Left lung (tissue), 10 donors: ENCODE data around the gene CYTH4. TPM values are rescaled to one million over a fixed set of nuclear protein-coding genes. Genes with fewer than 3 reads are reported as not detected.

Experiments
- ATAC-seq: fragments of 200-7000 bp; cut with Tn5 transposase; one replicate; pipeline ENCODE4 v1.9.1; 2020; ENCODE audit warnings: moderate library complexity
- DNase-seq, 4 donors: peaks; one replicate each; pipeline ENCODE4 v3.0.0-alpha.2; 2013 to 2020
- H3K27ac ChIP-seq, 2 donors: fragments of 200-600 bp; sonication (generic) in 1 of 2; one replicate each; pipeline versions ENCODE4 v1.5.0 to v1.8.0; 2020 to 2021
- H3K27me3 ChIP-seq, 2 donors: fragments of 200-600 bp; sonication (generic) in 1 of 2; one replicate each; pipeline versions ENCODE4 v1.5.0 to v1.8.0; 2020 to 2021
- H3K36me3 ChIP-seq, 2 donors: fragments of 200-600 bp; sonication (generic) in 1 of 2; one replicate each; pipeline versions ENCODE4 v1.5.0 to v1.8.0; 2020 to 2021
- H3K4me1 ChIP-seq, 2 donors: fragments of 200-600 bp; one replicate each; pipeline ENCODE4 v1.8.0; 2021
- H3K4me3 ChIP-seq, 2 donors: fragments of 200-600 bp; sonication (generic) in 1 of 2; one replicate each; pipeline versions ENCODE4 v1.5.0 to v1.8.0; 2020 to 2021; ENCODE audit warnings: mild to moderate bottlenecking in 1 of 2
- H3K9me3 ChIP-seq, 2 donors: fragments of 200-600 bp; sonication (generic) in 1 of 2; one replicate each; pipeline versions ENCODE4 v1.5.0 to v1.8.0; 2020 to 2021
- intact Hi-C, 2 donors: fragments of 100-400 bp; cut with DNase I; formaldehyde crosslinking; loops; one replicate each; pipeline versions ENCODE4 v1.11.2 to v1.14.2; 2022
- polyA plus RNA-seq, 6 donors: library from polyadenylated mRNA; unstranded; fragments of 120-200 nt; gene quantifications; one replicate each; pipeline ENCODE4 v1.2.1, GENCODE V29; 2013; ENCODE audit not compliant: insufficient read length in 6 of 6
- total RNA-seq, 2 donors: library from RNA; stranded (reverse); fragmentation: NEBNext Ultra II Directional; extraction: Animal tissue kit (Norgen Biotek cat#: 25700); gene quantifications; one replicate each; pipeline ENCODE4 v1.2.1, GENCODE V29; 2021
- TF ChIP-seq, protein P1 (sequence below), 2 donors: fragments of 200-600 bp; sonication (generic) in 1 of 2; IDR thresholded peaks; one replicate each; pipeline versions ENCODE4 v1.5.0 to v1.8.0; 2021; ENCODE audit warnings: antibody characterized with exemption in 2 of 2
- donor health status: DM: no; HTN: yes; CAD: no.
- donor health status: DM: no; HTN: no; CAD: no.

CYTH4 gene
- total and polyA plus RNA-seq, 8 donors: 4.7 to 63.4 (median 6.1) TPM

DNA sequence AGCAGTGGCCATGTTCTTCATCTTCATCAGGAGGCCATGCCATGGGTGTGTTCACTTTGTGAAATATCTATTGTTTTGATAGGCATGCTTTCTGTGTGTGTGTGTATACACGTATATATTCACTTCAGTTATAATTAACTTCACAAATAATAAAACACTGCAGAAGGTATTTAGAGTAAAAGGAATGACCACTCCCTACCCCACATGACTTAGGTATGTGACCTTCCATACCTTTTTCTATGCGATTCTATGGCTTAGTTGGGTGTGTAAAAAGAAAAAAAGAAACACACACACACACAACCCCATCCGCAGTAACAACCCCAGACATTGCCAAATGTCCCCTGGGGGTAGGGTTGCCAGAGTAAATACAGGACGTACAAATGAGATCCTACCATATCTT is 72.0 kb downstream of the CYTH4 start:
- TF ChIP-seq, protein P1, sequence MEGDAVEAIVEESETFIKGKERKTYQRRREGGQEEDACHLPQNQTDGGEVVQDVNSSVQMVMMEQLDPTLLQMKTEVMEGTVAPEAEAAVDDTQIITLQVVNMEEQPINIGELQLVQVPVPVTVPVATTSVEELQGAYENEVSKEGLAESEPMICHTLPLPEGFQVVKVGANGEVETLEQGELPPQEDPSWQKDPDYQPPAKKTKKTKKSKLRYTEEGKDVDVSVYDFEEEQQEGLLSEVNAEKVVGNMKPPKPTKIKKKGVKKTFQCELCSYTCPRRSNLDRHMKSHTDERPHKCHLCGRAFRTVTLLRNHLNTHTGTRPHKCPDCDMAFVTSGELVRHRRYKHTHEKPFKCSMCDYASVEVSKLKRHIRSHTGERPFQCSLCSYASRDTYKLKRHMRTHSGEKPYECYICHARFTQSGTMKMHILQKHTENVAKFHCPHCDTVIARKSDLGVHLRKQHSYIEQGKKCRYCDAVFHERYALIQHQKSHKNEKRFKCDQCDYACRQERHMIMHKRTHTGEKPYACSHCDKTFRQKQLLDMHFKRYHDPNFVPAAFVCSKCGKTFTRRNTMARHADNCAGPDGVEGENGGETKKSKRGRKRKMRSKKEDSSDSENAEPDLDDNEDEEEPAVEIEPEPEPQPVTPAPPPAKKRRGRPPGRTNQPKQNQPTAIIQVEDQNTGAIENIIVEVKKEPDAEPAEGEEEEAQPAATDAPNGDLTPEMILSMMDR (IDR thresholded peaks at IDR 0.05): no peak
- no peaks in the 10 kb centered on the region for H3K9me3 ChIP-seq
- intact Hi-C loops: no loop called here
- no peaks in the 10 kb centered on the region for H3K4me1 ChIP-seq
- no peak overlapping the region for H3K27ac ChIP-seq
- ATAC-seq (no peak), DNase-seq (no peak)
- H3K27me3 ChIP-seq: no peaks in the 10 kb centered on the region
- H3K4me3 ChIP-seq: no peak overlapping the region
- H3K36me3 ChIP-seq: no peaks in the 10 kb centered on the region

DNA sequence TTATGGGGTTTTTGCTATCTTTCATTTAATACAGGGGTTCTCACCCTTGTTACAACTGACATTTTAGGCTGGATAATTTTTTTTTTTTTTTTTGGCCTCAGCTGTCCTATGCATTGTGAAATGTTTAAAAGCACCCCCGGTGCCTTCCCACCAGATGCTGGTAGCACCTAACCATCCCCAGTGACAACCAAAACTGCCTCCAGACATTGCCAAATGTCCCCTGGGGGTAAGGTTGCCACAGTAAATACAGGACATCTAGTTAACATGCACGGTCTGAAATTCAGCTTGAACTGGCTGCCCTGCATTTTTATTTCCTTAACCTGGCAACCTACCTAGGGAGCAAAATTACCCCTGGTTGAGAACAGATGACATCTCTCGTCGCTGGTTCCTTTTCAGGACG is 72.4 kb downstream of the CYTH4 start:
- H3K27ac ChIP-seq: no peak overlapping the region
- TF ChIP-seq, protein P1 (IDR thresholded peaks at IDR 0.05): no peak

DNA sequence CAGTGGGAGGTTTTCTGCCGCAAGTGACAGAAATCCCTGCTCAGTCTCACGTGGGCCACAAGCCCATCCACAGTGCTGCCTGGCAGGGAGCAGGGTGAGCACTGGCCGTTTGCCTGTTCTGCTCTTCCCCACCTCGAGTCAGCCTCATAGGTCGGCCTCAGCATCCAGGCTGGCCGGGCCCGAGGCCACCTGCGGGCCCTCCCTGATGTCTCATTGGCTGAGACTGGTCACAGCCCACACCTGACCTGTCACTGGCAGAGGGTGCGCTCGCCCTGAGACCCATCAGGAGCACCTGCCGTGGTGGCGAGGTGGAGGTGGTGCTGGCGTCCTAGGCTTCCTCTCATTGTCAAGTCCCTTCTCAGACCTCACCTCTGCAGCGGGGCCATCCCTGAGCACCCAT is 72.9 kb downstream of the CYTH4 start:
- DNase-seq: no peak
- intact Hi-C loops: no loop called here
- H3K4me1 ChIP-seq: no peaks in the 10 kb centered on the region
- H3K4me3 ChIP-seq: no peak overlapping the region
- H3K36me3 ChIP-seq: no peaks in the 10 kb centered on the region
- no peak overlapping the region for H3K27ac ChIP-seq
- H3K9me3 ChIP-seq: no peaks in the 10 kb centered on the region
- TF ChIP-seq, protein P1 (IDR thresholded peaks at IDR 0.05): no peak
- H3K27me3 ChIP-seq: no peaks in the 10 kb centered on the region
- ATAC-seq: no peak

More for the DNA sequence above, 72.4 kb downstream of the CYTH4 start:
- intact Hi-C loops: no loop called here
- Histone ChIP-seq H3K36me3 (no peaks in the 10 kb centered on the region), H3K4me3 (no peak overlapping the region), H3K27me3 (no peaks in the 10 kb centered on the region), H3K4me1 (no peaks in the 10 kb centered on the region), H3K9me3 (no peaks in the 10 kb centered on the region)
- DNase-seq (no peak), ATAC-seq (no peak)

DNA sequence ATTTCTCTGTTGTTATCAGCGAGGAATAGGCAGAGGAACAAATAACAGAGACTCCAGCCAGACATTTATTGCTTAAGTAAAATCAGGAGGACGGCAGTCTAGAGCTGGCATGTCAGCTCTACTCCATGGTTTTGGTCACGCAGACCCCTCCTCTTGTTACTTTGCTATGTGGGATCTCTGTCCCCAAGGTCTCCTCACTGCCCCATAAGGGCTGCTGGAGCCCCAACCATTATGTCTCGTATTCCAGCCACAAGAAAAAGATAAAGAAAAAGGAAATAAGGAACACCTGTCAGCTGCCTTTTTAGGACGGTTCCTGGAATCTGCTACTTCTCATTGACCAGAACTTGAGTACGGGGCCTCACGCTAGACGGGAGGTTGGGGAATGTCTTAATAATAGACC is 74.6 kb downstream of the CYTH4 start:
- TF ChIP-seq, protein P1 (IDR thresholded peaks at IDR 0.05): no peak
- Histone ChIP-seq H3K4me1 (no peaks in the 10 kb centered on the region), H3K27ac (no peak overlapping the region), H3K4me3 (no peak overlapping the region), H3K27me3 (no peaks in the 10 kb centered on the region), H3K36me3 (no peaks in the 10 kb centered on the region), H3K9me3 (no peaks in the 10 kb centered on the region)
- intact Hi-C loops: no loop called here
- DNase-seq: no peak
- ATAC-seq: no peak

- no peak overlapping the region for H3K27ac ChIP-seq
- TF ChIP-seq, protein P1 (IDR thresholded peaks at IDR 0.05): no peak
- H3K4me1 ChIP-seq: no peaks in the 10 kb centered on the region
- H3K4me3 ChIP-seq: no peak overlapping the region
- ATAC-seq (no peak), DNase-seq (no peak)
- H3K9me3 ChIP-seq: no peaks in the 10 kb centered on the region
- H3K36me3 ChIP-seq: no peaks in the 10 kb centered on the region
- H3K27me3 ChIP-seq: no peaks in the 10 kb centered on the region
- intact Hi-C loops: no loop called here
Observed at GRCh38 chr22:37357446-37358075, 75.3 kb downstream of the CYTH4 start.
